Omental fat pad (tissue), 4 donors: Measurements from ENCODE around the gene KCNQ1OT1. TPM values are rescaled to one million over a fixed set of nuclear protein-coding genes. Genes with fewer than 3 reads are reported as not detected.

Experiments
- ATAC-seq: fragments of 150-250 bp; one replicate; pipeline ENCODE4 v1.9.1; 2016; ENCODE audit warnings: mild to moderate bottlenecking, moderate library complexity; ENCODE audit not compliant: low FRiP score
- DNase-seq: peaks from one replicate; pipeline ENCODE4 v3.0.0-alpha.2; 2019; ENCODE audit warnings: low spot score
- total RNA-seq, 4 donors: library from RNA; depleted of rRNA; stranded (reverse); fragments of >200 nt; gene quantifications; one replicate each; pipeline ENCODE4 v1.1.0, GENCODE V29; 2016
- TF ChIP-seq, protein P1 (sequence below), 3 donors: fragments of 450-650 bp; IDR thresholded peaks; one replicate each; pipeline ENCODE4 v1.5.1; 2016 to 2017; ENCODE audit warnings: antibody characterized with exemption in 3 of 3, mild to moderate bottlenecking in 3 of 3, moderate library complexity in 2 of 3

KCNQ1OT1 gene
- total RNA-seq, 4 donors from 2014 or later, result 3.4 to 9.7 (median 6.2) TPM

DNA sequence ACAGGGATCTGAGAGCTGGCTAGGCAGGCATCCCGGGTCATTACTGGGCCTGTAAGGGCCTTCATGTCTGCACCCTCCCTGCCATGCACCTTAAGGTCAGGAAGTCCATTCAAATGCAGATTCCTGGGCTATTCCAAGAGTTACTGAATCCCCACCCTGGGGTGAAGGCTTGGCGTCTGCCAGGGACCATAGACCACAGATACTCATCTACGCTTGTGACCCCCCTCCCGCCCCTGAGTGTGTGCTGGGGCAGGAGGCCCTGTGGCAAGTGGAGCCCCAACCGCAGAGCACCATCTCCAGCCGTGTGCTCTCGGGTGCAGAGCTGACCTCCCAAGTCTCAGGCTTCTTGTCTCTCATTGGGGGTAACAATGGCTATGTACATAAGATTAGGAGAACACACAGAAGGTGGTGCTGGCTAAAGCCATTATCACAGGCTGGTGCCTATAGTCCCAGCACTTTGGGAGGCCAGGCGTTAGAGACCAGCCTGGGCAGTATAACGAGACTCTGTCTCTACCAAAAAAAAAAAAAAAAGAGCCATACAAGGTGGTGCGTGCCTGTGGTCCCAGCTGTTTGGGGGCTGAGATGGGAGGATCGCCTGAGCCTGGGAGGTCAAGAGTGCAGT lies 19.1 kb upstream of the KCNQ1OT1 start:
- DNase-seq, result no peak
- ATAC-seq, result no peak
- TF ChIP-seq, protein P1, sequence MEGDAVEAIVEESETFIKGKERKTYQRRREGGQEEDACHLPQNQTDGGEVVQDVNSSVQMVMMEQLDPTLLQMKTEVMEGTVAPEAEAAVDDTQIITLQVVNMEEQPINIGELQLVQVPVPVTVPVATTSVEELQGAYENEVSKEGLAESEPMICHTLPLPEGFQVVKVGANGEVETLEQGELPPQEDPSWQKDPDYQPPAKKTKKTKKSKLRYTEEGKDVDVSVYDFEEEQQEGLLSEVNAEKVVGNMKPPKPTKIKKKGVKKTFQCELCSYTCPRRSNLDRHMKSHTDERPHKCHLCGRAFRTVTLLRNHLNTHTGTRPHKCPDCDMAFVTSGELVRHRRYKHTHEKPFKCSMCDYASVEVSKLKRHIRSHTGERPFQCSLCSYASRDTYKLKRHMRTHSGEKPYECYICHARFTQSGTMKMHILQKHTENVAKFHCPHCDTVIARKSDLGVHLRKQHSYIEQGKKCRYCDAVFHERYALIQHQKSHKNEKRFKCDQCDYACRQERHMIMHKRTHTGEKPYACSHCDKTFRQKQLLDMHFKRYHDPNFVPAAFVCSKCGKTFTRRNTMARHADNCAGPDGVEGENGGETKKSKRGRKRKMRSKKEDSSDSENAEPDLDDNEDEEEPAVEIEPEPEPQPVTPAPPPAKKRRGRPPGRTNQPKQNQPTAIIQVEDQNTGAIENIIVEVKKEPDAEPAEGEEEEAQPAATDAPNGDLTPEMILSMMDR (IDR thresholded peaks at IDR 0.05), result no peak

DNA sequence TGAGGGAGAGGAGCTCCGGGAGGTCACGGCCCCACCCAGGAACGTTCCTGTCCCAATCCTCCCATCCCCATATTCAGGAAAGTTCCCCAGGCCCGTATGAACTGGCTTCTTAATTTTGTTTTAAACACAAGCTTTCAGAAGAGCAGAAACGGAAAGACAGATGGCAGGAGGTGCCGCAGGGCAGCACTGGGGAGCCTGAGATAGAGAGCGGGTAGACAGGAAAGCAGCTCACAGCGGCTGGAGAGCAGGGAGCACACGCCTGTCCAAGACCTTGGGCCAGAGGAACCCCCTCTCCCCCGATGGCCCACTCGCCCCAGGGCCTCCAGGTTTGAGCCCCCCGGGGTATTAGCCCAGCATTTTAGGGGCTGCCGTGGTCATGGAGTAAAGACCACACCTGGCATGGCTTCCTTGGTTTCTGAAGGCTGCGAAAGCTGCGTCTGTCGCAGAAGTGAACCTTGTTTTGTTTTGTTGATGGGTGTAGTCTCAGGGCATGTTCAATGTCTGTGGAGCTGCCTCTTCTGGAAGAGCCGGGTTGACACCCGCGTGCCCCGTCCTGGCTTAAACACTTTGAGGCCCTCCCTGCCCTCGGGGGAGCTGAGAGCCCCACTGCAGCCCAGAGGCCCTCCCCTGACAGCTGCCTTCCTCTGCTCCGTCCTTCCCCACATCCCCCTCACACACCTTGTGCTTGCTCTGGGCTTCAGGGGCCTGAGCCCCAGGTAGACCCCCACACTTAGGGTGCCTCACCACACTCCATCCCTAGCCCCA lies 17.9 kb upstream of the KCNQ1OT1 start:
- DNase-seq (no peak), ATAC-seq (no peak)
- TF ChIP-seq, protein P1 (IDR thresholded peaks at IDR 0.05), result no peak

DNA sequence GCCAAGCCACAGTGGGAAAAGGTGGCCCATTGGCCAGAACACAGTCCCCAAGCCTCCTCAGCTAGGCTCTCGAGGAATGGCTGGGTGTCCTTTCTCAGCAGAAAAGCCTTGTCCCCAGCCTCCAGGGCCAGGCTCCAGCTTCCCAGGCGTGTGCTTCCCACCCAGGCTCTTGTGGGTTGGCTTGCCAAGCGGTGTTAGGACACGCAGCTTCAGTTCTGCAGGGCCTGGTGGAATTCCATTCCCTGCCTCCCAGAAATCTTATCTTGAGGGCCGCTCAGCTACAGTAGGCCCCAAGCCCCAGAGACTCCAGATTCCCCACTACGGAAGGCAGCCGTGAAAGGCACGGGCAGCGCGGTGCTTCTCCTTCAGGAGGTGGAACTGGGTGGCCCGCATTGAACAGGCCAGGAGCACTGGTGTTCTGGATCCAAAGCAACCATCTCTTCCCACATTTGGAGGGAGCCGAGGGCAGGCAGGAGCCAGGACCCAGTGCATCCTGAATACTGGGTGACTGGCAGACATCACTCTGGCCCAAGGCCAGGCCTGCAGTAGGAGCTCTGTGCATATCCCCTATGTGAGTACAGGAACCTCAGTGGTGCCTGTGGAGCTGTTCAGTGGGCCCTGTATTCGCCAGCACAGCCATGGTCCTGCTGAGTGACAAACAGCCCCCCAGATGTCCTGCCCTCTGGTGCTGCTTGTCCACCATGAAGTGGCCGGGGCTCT lies 16.7 kb upstream of the KCNQ1OT1 start:
- ATAC-seq (no peak), DNase-seq (no peak)
- TF ChIP-seq, protein P1 (IDR thresholded peaks at IDR 0.05), result no peak

DNA sequence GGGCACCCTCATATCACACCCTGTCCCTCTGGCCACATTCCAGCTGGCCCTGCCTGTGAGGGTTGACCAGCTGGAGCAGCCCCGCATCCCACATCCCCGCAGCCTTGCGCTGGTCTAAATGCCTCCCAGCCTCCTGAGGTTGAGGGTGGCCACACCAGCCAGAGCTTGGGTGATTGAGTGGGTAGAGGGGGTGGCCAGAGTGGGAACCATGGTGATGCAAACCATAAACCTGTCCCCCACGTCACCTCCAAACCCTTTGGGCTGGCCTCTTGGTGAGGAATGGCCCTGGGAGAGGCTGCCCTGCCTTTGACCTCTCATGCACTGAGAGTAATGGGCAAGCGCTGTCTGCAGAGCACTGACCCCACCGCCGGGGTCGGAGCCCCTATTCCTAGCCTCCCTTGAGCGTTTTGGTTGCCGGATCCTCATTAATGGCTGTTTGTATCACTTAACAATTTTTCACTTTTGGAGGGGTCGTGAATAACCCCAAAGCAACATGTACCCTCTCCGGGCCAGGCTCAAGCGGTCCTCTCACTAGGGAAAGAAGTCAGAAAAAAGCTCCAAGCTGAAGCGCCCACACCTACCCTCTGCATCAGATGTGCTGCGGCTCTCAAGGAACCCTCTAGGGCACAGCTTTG lies 16.0 kb upstream of the KCNQ1OT1 start:
- TF ChIP-seq, protein P1 (IDR thresholded peaks at IDR 0.05), result no peak
- ATAC-seq (no peak), DNase-seq (no peak)

DNA sequence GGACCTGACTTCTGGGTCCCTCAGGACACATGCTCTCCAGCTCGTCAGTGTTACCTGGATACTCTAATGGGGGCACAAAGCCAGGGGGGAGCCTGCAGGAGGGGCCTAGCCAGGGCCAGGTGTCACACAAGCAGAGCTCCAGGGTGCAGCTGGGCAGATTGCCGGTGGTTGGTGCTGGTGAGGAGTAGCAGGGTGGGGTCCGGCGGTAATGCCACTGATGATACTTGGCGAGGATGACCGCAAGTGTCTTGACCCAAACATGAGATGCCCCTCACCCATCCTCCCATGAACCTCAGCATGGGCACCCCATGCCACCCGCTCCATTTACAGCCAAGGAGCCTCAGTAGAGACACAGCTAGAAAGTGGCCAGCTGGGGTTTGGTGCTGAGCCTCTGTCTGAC lies 15.1 kb upstream of the KCNQ1OT1 start:
- ATAC-seq (no peak), DNase-seq (no peak)
- TF ChIP-seq, protein P1 (IDR thresholded peaks at IDR 0.05), result no peak

DNA sequence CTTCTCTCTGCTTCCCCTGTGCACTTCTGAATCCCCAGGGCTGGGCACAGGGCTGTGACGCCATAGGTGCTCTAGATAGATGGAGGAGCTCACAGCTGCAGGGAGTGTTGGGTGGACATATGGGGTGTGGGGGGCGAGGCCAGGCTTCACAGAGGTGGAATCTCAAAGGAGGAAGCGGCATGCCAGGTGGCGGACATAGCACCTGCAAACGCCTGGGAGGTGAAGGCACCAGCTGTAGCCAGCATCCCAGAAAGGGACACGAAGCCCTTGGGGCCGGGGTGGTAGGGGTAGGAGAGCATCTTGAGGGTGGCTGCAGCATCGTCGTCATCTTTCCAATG lies 14.6 kb upstream of the KCNQ1OT1 start:
- ATAC-seq (no peak), DNase-seq (no peak)
- TF ChIP-seq, protein P1 (IDR thresholded peaks at IDR 0.05), result no peak
